ENCODE data around the gene UCHL5.

The UCHL5 gene

DNA sequence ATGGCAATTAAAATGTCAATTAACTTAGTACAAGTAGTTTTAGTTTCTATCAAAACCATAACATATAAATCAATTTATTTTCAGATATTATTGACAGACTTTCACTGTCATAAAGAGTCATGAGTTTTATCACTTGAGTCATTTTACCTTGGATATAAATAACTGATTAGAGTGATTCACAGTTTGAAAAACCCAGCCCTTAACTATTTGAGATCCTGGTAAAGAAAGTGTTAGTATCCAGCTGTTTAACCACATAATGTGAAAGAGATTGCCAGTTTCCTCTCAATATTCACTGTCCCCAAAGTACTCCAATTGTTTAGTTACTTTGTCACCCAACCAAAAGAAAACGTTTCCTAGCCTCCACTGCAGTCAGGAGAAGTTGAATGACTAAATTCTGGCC is 91.3 kb downstream of the UCHL5 start:
- DNase-seq (ENCODE audit: low read depth in 2 of 2): no peak

DNA sequence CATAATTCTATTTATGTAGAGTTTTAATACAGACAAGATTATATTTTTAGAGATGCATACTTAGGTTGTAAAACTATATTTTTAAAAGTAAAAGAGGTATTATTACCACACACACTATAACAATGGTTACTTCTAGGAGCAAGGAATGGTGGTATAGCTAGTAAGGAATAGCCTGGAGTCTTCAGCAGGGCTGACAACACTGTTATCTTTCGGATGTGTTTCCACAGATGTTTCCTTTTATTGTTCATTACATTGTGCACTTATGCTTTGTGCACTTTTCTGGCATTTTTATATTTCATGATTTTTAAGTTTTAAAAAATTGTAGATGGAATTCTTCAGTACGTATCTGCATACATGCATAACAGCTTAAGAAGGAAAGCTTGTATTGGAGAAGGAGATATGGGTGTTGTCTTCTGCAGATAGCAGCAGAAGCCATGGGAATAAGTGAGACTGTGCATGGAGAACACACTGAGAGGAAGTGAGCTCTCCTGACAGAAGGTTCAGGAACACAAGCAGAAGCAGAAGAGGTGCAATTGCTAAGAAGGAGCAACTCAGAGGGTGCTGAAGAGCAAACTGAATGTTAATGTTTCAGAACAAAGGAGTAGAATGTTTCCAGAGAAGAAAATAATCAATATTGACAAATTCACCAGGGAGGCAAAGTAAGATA is 91.8 kb downstream of the UCHL5 start:
- no peak for DNase-seq (ENCODE audit: low read depth in 2 of 2)

DNA sequence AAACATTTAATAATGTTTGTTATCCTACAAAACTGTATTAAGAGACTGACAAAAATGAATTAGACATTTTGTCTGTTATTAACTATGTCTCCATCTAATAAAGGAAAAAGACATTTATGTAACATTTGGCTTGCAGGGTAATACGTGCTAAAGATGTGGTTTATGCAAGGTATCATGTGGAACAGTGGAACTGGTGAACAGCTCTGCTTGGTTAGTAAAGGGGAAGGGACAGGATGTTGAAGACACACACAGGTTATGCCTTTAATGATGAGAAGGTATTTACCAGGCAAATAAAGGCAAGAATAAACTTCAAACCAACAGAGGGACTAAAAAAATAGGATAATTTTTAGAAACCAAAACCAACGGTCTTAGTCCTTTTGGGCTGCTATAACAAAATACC is 93.1 kb downstream of the UCHL5 start:
- no peak for DNase-seq (ENCODE audit: low read depth in 2 of 2)

DNA sequence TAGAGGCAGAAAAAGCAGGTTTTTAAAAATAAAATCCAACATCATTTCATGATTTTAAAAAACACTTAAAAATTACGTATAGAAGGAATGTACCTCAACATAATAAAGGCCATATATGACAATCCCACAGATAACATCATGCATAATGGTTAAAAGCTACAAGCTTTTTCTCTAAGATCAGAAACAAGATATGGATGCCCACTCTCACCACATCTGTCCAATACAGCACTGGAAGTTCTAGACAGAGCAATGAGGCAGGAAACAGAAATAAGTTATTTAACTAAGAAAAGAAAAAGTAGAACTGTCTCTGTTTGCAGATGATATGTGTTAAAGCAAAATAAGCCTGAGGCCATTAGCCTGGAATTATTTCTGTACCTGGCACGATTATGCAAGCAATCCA is 96.3 kb downstream of the UCHL5 start:
- DNase-seq (ENCODE audit: low read depth in 2 of 2): no peak

All from stimulated activated CD4-positive, alpha-beta T cell treated with anti-CD3 and anti-CD28 coated beads, Interleukin-1b, Interleukin-23, amount 100 ng/mL, for 1 hour (primary cell).